Heart right ventricle (tissue), 16 donors: ENCODE measurements around the gene POLD2. TPM values are rescaled to one million over a fixed set of nuclear protein-coding genes. Genes with fewer than 3 reads are reported as not detected.

Source experiments
- ATAC-seq, 8 donors: fragments of 200-7000 bp; cut with Tn5 transposase; one replicate each; pipeline ENCODE4 v1.9.1; 2020; ENCODE audit warnings: mild to moderate bottlenecking in 8 of 8, moderate library complexity in 8 of 8, moderate number of reproducible peaks in 1 of 8
- DNase-seq, 2 donors: peaks; one replicate each; pipeline ENCODE4 v3.0.0-alpha.2; 2020
- H3K27ac ChIP-seq, 10 donors: fragments of 200-600 bp; sonication (generic) in 2 of 10; one replicate each; pipeline versions ENCODE4 v1.5.0 to v1.8.0; 2020 to 2022; ENCODE audit warnings: mild to moderate bottlenecking in 3 of 10
- H3K27me3 ChIP-seq, 7 donors: fragments of 200-600 bp; one replicate each; pipeline ENCODE4 v1.8.0; 2021 to 2022; ENCODE audit warnings: mild to moderate bottlenecking in 2 of 7
- H3K36me3 ChIP-seq, 9 donors: fragments of 200-600 bp; sonication (generic) in 1 of 9; one replicate each; pipeline versions ENCODE4 v1.5.0 to v1.8.0; 2020 to 2022; ENCODE audit warnings: mild to moderate bottlenecking in 2 of 9
- H3K4me1 ChIP-seq, 9 donors: fragments of 200-600 bp; sonication (generic) in 1 of 9; one replicate each; pipeline versions ENCODE4 v1.5.0 to v1.8.0; 2020 to 2022; ENCODE audit warnings: mild to moderate bottlenecking in 4 of 9
- H3K4me3 ChIP-seq, 10 donors: fragments of 200-600 bp; sonication (generic) in 2 of 10; one replicate each; pipeline versions ENCODE4 v1.5.0 to v1.8.0; 2020 to 2022; ENCODE audit warnings: mild to moderate bottlenecking in 7 of 10, moderate library complexity in 2 of 10
- H3K9me3 ChIP-seq, 11 donors: fragments of 200-600 bp in 10 of 11; sonication (generic) in 2 of 11; one replicate each; pipeline versions ENCODE4 v1.5.0 to v1.8.0; 2013 to 2022; ENCODE audit warnings: mild to moderate bottlenecking in 2 of 11, control low read depth in 1 of 11, moderate library complexity in 1 of 11
- CTCF ChIP-seq, 9 donors: fragments of 200-600 bp; sonication (generic) in 2 of 9; IDR thresholded peaks; one replicate each; pipeline versions ENCODE4 v1.5.0 to v1.8.0; 2021 to 2022; ENCODE audit warnings: antibody characterized with exemption in 9 of 9, mild to moderate bottlenecking in 5 of 9, moderate library complexity in 1 of 9
- WGBS, 2 donors: extraction: QIAGEN DNeasy Blood & Tissue Kit; methylation state at CpG; one replicate each; pipeline ENCODE4 v1.1.7; 2013; ENCODE audit warnings: inconsistent platforms in 1 of 2; 5-methylcytosine and 5-hydroxymethylcytosine counted together
- intact Hi-C, 10 donors: fragments of 100-400 bp; cut with DNase I; formaldehyde crosslinking; loops; one replicate each; pipeline versions ENCODE4 v1.11.1 to v1.14.2; 2022
- polyA plus RNA-seq, 2 donors: library from polyadenylated mRNA; stranded (reverse); fragments of 200-250 nt; gene quantifications; one replicate each; pipeline ENCODE4 v1.2.3, GENCODE V29; 2013
- total RNA-seq, 10 donors: library from RNA; stranded (reverse); fragmentation: NEBNext Ultra II Directional in 3 of 10; extraction: Animal tissue kit (Norgen Biotek cat#: 25700) in 3 of 10; gene quantifications; one replicate each; pipeline versions ENCODE4 v1.2.1 to v1.2.4, GENCODE V29; 2021 to 2023
- donor health status: Arrhythmogenic right ventricular cardiomyopathy.
- donor health status: ischemic (EF 13 %, LVEDD 7.1; RV severe dilation, severe dysfunction).
- donor health status: healthy with polysubstance abuse.
- donor health status: DM: no; HTN: yes; CAD: no.
- donor health status: DM: no; HTN: no; CAD: no.
- donor health status: ischemic (EF 25% LVEDD 6.9; RV normal size, moderate dysfunction).
- donor health status: ischemic (EF 25% LVEDD 5.7; RV mildly dilated, moderate dysfunction).
- donor health status: healthy.
- donor health status: DM: yes; HTN: yes; CAD: no.
- donor health status: Ischemic cardiomyopathy.
- donor health status: ischemic (EF 35%, LVEDD 5.7; RV mildly dilated, moderate dysfunction).
- donor health status: nonischemic (EF 11% LVEDD 7.7; RV severe dilation, severe dysfunction).
- donor health status: DM: yes; HTN: yes; CAD: no.
- donor health status: PGD.
- donor health status: ischemic (EF 29% LVEDD 5.4; RV normal size, mild dysfunction).
- donor health status: nonischemic (EF 23%, LVEDD 6.1; RV moderate dilation, normal function).

POLD2 gene
- total and polyA plus RNA-seq, 12 donors: 64.4 to 150 (median 78.8) TPM

GRCh38 chr7:44124822-44125202 lies 1.5 kb upstream of the POLD2 start:
- ATAC-seq: no peak
- peaks cover 0 to 8% (median 0%) of the 10 kb centered on the region in 11 donors for H3K9me3 ChIP-seq
- H3K4me1 ChIP-seq: peaks cover 0 to 55% (median 19%) of the 10 kb centered on the region in 9 donors
- H3K4me3 ChIP-seq: no peak overlapping the region
- no peak for TF ChIP-seq CTCF (IDR thresholded peaks at IDR 0.05)
- intact Hi-C loops: loop anchor here in 4 of 10 donors (5.0 kb wide), 4 partner anchors 38 to 77 kb away; partner anchors contain the start of genes POLM (in 1 of the 4) and YKT6 (in 1 of the 4)
- WGBS, 2 donors: 97% methylated on average over 6 of the region's 6 CpGs
- H3K36me3 ChIP-seq: peaks cover 0 to 23% (median 0%) of the 10 kb centered on the region in 9 donors
- no peak for DNase-seq
- H3K27me3 ChIP-seq: no peaks in the 10 kb centered on the region
- peak overlapping the region in 1 of 10 donors; percentile 89 for H3K27ac ChIP-seq

- Histone ChIP-seq H3K27me3 (no peaks in the 10 kb centered on the region), H3K9me3 (peaks cover 0 to 7% (median 0%) of the 10 kb centered on the region in 11 donors), H3K27ac (peak overlapping the region in 9 of 10 donors; percentile 80 to 94 (median 89)), H3K4me1 (peaks cover 0 to 47% (median 18%) of the 10 kb centered on the region in 9 donors), H3K36me3 (peaks cover 0 to 43% (median 0%) of the 10 kb centered on the region in 9 donors), H3K4me3 (peak overlapping the region; percentile 33 to 90 (median 74))
- intact Hi-C loops: loop anchor here in 6 of 10 donors (2.0 to 5.0 kb wide), 5 partner anchors 35 to 80 kb away; partner anchors contain the start of genes POLM (in 4 of the 6) and YKT6 (in 1 of the 6)
- DNase-seq (no peak), ATAC-seq (no peak)
- 46 to 60% methylated on average over 1 of the region's 1 CpG for WGBS, 2 donors
- no peak for TF ChIP-seq CTCF (IDR thresholded peaks at IDR 0.05)
These were observed 819 bp downstream of the POLD2 start for GRCh38 chr7:44122529-44122928.

GRCh38 chr7:44121761-44122420 lies 1.5 kb downstream of the POLD2 start:
- ATAC-seq (no peak), DNase-seq (no peak)

More at GRCh38 chr7:44121761-44122420, 1.5 kb downstream of the POLD2 start:
- intact Hi-C loops: loop anchor here in 6 of 10 donors (2.0 to 5.0 kb wide), 5 partner anchors 35 to 80 kb away; partner anchors contain the start of genes POLM (in 4 of the 6) and YKT6 (in 1 of the 6)
- 94% methylated on average over 12 of the region's 12 CpGs for WGBS, 2 donors
- Histone ChIP-seq H3K4me1 (peaks cover 0 to 47% (median 18%) of the 10 kb centered on the region in 9 donors), H3K27me3 (no peaks in the 10 kb centered on the region), H3K9me3 (peaks cover 0 to under 1% (median 0%) of the 10 kb centered on the region in 11 donors), H3K36me3 (peaks cover 0 to 50% (median 0%) of the 10 kb centered on the region in 9 donors), H3K27ac (peak overlapping the region in 2 of 10 donors; percentile 89 to 90), H3K4me3 (peak overlapping the region in 2 of 10 donors; percentile 86 to 90)
- no peak for TF ChIP-seq CTCF (IDR thresholded peaks at IDR 0.05)
